OCI-LY3 (cell line): ENCODE measurements around the gene ARHGAP26.
"Not testable (repeated sequence)": the region's sequence is repeated elsewhere in the genome, so short reads cannot be mapped to it uniquely, and the experiment has no call there.

Experiments
- H2AFZ ChIP-seq: fragments of 200-600, 300-600 bp; shearing (Covaris generic); 2 replicates; pipeline ENCODE4 v1.6.0; 2014; ENCODE audit warnings: antibody characterized with exemption, low read depth, low read length
- H3K27ac ChIP-seq: fragments of 200-600, 300-600 bp; sonication (generic); 2 replicates; pipeline ENCODE4 v1.5.1; 2014; ENCODE audit warnings: mild to moderate bottlenecking, low read length, moderate library complexity, mixed read lengths
- H3K27me3 ChIP-seq: fragments of 200-600, 300-600 bp; sonication (generic); 2 replicates; pipeline ENCODE4 v1.6.1; 2014; ENCODE audit warnings: low read depth, low read length, mixed read lengths
- H3K36me3 ChIP-seq: fragments of 200-600, 300-600 bp; sonication (generic); replicated peaks from 2 replicates; pipeline ENCODE3; 2014; ENCODE audit warnings: low read depth, low read length, mixed read lengths
- H3K4me1 ChIP-seq: fragments of 300-600, 200-600 bp; sonication (generic); 2 replicates; pipeline ENCODE4 v1.6.1; 2014; ENCODE audit warnings: low read length, mixed read lengths
- H3K4me2 ChIP-seq: fragments of 200-600, 300-600 bp; sonication (generic); 2 replicates; pipeline ENCODE4 v1.6.1; 2014; ENCODE audit warnings: low read length, mixed read lengths
- H3K4me3 ChIP-seq: fragments of 300-600, 200-600 bp; sonication (generic); 2 replicates; pipeline ENCODE4 v1.5.1; 2014; ENCODE audit warnings: antibody characterized with exemption, mild to moderate bottlenecking, low read length, moderate library complexity
- H3K79me2 ChIP-seq: fragments of 300-600, 200-600 bp; shearing (Covaris generic); 2 replicates; pipeline ENCODE4 v1.6.1; 2014; ENCODE audit warnings: mild to moderate bottlenecking, low read length, mixed read lengths
- H3K9ac ChIP-seq: fragments of 300-600, 200-600 bp; shearing (Covaris generic); 2 replicates; pipeline ENCODE4 v1.6.0; 2014; ENCODE audit warnings: mild to moderate bottlenecking, low read length, moderate library complexity
- H3K9me3 ChIP-seq: fragments of 200-600, 300-600 bp; shearing (Covaris generic); 2 replicates; pipeline ENCODE4 v1.6.1; 2014; ENCODE audit warnings: low read length, mixed read lengths; ENCODE audit not compliant: insufficient read depth
- H4K20me1 ChIP-seq: fragments of 200-600, 300-600 bp; sonication (generic); 2 replicates; pipeline ENCODE4 v1.6.1; 2016; ENCODE audit warnings: low read length, mixed read lengths; ENCODE audit not compliant: insufficient read depth
- CTCF ChIP-seq: fragments of 200-600, 300-600 bp; sonication (generic); IDR thresholded peaks from 2 replicates; pipeline ENCODE4 v1.5.1; 2014; ENCODE audit warnings: antibody characterized with exemption, low read length, low read depth
- EZH2phosphoT487 ChIP-seq: fragments of 200-600 bp; shearing (Covaris generic); IDR thresholded peaks from 2 replicates; pipeline ENCODE4 v1.6.1; 2018; ENCODE audit warnings: antibody characterized with exemption, mixed run types, low read depth

The ARHGAP26 gene

GRCh38 chr5:142959683-142960657 is 189.8 kb downstream of the ARHGAP26 start:
- no peak overlapping the region for H3K4me3 ChIP-seq
- H4K20me1 ChIP-seq: no peaks in the 10 kb centered on the region
- H3K9me3 ChIP-seq: no peaks in the 10 kb centered on the region
- TF ChIP-seq CTCF: no peak
- no peak for TF ChIP-seq EZH2phosphoT487
- H3K27ac ChIP-seq: no peak overlapping the region
- H2AFZ ChIP-seq: no peak overlapping the region
- H3K79me2 ChIP-seq: no peaks in the 10 kb centered on the region
- H3K4me2 ChIP-seq: no peak overlapping the region
- no peaks in the 10 kb centered on the region for H3K4me1 ChIP-seq
- no peak overlapping the region for H3K9ac ChIP-seq
- H3K36me3 ChIP-seq: no peaks in the 10 kb centered on the region
- no peaks in the 10 kb centered on the region for H3K27me3 ChIP-seq

GRCh38 chr5:142961440-142962173 is 191.4 kb downstream of the ARHGAP26 start:
- Histone ChIP-seq H3K27me3 (no peaks in the 10 kb centered on the region), H3K9ac (no peak overlapping the region), H3K4me1 (no peaks in the 10 kb centered on the region), H2AFZ (no peak overlapping the region), H3K27ac (no peak overlapping the region), H3K4me2 (no peak overlapping the region), H3K79me2 (no peaks in the 10 kb centered on the region), H3K4me3 (no peak overlapping the region), H3K36me3 (no peaks in the 10 kb centered on the region), H4K20me1 (no peaks in the 10 kb centered on the region), H3K9me3 (no peaks in the 10 kb centered on the region)
- no peak for TF ChIP-seq EZH2phosphoT487
- no peak for TF ChIP-seq CTCF

GRCh38 chr5:142962174-142962533 is 192.0 kb downstream of the ARHGAP26 start:
- Histone ChIP-seq H3K9me3 (no peaks in the 10 kb centered on the region), H3K79me2 (no peaks in the 10 kb centered on the region), H3K36me3 (no peaks in the 10 kb centered on the region), H3K4me2 (no peak overlapping the region), H3K4me3 (no peak overlapping the region), H3K27me3 (no peaks in the 10 kb centered on the region), H4K20me1 (no peaks in the 10 kb centered on the region), H3K4me1 (no peaks in the 10 kb centered on the region), H2AFZ (no peak overlapping the region), H3K27ac (no peak overlapping the region), H3K9ac (no peak overlapping the region)
- TF ChIP-seq EZH2phosphoT487 (no peak), CTCF (no peak)

- not testable (repeated sequence) for H3K4me3 ChIP-seq
These were observed 195.3 kb downstream of the ARHGAP26 start for GRCh38 chr5:142965258-142966120.

More at GRCh38 chr5:142965258-142966120, 195.3 kb downstream of the ARHGAP26 start:
- not testable (repeated sequence) for H3K27ac ChIP-seq, H3K9me3 ChIP-seq, H2AFZ ChIP-seq, H4K20me1 ChIP-seq, H3K36me3 ChIP-seq, H3K27me3 ChIP-seq, H3K4me1 ChIP-seq, H3K79me2 ChIP-seq, H3K9ac ChIP-seq
- H3K4me2 ChIP-seq: peak overlapping the region; percentile 24; the same call in 1 of the 2 replicates
